GM19397 (cell line): Measurements from ENCODE around the gene NUMB.

ENCODE experiments used
- ATAC-seq: cut with Tn5 transposase; IDR thresholded peaks from one replicate; pipeline ENCODE4 v1.9.1; 2021; ENCODE audit warnings: mild to moderate bottlenecking, moderate library complexity; ENCODE audit not compliant: unreplicated experiment

Gene NUMB

DNA sequence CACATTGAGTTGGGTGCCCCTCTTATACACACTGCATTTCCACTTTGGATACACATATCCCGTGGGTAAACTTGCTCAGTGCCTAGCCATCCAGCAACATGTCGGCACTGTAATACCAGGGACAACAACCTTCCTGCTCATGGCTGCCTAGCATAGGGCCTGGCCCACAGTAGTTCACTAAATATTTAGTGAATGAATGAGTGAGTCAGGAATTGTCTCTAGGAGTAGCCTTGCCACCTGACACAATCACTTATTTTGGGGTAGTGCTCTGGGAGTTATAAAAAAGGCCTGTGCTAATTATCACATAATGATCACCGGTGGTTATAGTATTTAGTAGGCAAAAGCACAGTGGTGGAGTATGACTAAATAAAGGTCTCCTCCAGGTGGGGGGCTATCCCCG, 8.5 kb upstream of the NUMB start:
- no peak for ATAC-seq

GRCh38 chr14:73465823-73466532, 7.6 kb upstream of the NUMB start:
- no peak for ATAC-seq

- ATAC-seq = no peak
Measured at GRCh38 chr14:73463411-73463810, 5.1 kb upstream of the NUMB start.

DNA sequence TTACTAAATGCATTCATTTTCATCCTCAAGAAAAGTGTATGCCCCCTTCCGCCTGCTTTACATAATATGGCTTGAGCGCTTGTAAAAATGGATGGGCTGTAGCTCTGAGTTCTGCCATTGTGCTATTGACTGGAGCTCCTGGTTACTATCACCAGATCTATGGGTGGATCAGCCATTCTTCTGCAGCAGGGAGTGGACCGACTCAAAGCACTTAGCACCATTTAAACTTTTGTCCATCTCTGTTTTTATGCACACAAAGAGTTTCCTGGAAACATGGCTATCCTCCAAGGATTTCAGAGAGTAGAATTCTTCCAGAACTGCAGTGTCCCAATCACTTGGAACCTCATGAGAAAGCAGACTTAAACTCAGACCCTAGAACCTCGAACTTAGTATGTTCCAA, 4.5 kb upstream of the NUMB start:
- no peak for ATAC-seq

- no peak for ATAC-seq
Measured at GRCh38 chr14:73462048-73462715, 3.8 kb upstream of the NUMB start.

GRCh38 chr14:73461478-73462047, 3.2 kb upstream of the NUMB start:
- no peak for ATAC-seq

- ATAC-seq = no peak
Measured at GRCh38 chr14:73460691-73461127, 2.4 kb upstream of the NUMB start.

- ATAC-seq = no peak
Measured at GRCh38 chr14:73459959-73460358, 1.6 kb upstream of the NUMB start.

- ATAC-seq = no peak
Measured at GRCh38 chr14:73457924-73458182, 493 bp downstream of the NUMB start.

DNA sequence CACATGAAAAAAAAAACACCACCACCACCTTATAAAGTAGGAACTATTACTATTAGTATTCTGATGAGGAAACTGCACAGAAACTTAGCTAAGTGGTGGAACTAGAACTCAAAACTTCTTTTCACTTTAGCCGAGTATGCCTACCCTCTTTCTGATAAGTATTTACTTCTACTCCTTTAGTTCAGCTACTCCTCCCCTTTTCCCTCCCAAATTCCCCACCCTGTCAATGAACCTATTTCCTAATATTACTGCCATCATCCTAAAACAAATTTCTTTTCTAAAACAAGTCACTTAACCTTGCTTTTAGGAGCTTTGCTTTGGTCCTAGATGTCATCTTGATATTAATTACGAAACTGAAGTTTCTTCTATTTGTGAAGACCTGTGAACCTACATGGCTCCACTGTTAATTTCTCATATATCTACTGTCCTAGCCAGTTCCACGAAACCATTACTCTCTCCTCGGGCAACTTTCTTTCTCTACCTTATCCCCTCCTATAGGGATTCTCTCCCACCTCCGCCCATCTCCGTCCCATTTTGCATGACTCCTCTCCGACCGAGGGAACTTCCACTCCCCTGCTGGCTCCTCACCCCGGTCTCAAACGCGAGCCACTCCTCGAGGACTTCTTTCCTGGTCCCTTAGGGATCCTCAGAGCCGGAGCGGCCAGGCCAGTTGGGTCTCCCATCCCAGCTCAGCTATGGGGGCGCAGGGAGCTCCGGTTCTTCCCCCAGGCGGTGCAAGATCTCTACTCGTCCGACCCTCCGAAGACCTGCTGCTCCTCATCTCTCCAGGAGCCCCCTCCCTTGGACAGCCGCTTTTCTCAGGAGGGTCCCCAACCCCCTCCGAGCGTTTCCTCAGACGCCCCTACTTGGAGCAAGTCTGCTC, 1.1 kb downstream of the NUMB start:
- ATAC-seq = no peak

DNA sequence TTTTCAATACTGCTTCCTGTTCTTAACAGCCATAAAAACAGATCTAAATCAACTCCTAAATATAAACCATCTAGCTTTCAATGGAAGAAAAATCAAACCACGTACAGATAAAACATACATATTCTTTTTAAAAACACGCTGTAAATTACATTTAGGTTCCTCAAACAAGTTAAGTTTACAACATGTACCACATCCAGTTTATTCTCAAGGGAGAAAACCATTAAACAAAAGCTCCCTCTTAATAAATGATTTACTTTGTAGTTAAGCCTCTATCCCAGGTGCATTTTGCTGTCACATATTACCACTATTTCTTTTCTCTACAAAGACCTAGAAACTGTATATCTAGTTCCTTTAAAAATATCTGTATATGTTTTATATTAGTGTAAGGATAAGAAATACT, 3.1 kb downstream of the NUMB start:
- no peak for ATAC-seq

DNA sequence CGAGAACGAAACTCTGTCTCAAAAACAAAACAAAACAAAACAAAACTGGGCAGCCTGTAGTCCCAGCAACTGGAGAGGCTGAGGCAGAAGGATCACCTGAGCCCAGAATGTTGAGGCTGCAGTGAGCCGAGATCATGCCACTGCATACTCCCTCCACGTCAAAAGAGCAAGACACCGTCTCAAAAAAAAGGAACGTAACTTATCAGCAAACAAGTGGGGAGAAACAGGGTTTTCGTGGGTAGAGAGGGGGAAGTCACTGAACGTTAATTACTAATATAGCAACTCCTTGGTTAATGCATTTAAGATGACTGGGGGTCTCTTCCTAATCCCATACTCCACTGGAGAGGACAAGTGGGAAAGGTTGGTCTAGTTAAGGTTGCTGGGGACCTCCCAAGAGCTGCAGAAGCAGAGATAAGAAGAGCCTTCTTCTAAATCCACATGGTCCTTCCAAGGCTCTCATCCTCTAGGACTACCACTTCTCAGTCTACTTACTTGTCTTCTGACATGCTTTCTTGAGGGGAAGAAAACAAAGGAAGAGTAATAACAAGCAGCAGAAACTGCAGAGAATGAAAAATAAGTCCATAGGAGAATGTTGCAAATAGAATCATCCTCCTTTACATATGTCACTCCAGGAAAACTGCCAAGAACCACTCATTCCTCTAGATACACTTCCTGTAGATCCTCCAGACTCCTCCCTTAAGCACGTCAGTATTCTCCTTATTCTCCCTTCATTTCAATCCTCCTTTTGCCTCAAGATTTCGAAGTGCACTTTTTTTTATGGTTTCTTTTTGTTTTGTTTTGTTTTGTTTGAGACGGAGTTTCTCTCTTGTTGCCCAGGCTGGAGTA, 5.8 kb downstream of the NUMB start:
- no peak for ATAC-seq

DNA sequence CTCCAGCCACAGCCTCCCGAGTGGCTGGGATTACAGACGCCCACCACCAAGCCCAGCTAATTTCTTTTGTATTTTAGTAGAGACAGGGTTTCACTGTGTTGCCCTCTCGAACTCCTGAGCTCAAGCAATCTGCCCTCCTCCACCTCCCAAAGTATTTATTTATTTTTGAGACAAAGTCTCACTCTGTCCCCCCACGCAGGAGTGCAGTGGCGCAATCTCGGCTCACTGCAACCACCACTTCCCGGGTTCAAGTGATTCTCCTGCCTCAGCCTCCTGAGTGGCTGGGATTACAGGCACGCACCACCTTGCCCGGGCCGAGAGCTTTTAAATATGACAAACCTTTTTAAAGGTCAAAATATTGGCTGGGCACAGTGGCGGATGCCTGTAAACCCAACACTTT, 14.6 kb downstream of the NUMB start:
- ATAC-seq = no peak

DNA sequence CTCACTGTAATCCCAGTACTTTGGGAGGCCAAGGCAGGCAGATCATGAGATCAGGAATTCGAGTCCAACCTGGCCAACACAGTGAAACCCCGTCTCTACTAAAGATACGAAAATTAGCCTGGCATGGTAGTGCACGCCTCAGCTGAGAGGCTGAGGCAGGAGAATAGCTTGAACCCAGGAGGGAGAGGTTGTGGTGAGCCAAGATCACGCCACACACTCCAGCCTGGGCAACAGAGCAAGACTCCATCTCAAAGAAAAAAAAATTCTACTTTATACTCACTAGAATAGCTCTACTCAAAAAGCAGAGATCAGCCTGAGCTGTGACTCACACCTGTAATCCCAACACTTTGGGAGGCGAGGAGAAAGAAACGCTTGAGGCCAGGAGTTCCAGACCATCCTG, 17.1 kb downstream of the NUMB start:
- no peak for ATAC-seq

GRCh38 chr14:73438993-73439392, 19.4 kb downstream of the NUMB start:
- ATAC-seq = no peak

- no peak for ATAC-seq
Measured at GRCh38 chr14:73437206-73437605, 21.1 kb downstream of the NUMB start.

DNA sequence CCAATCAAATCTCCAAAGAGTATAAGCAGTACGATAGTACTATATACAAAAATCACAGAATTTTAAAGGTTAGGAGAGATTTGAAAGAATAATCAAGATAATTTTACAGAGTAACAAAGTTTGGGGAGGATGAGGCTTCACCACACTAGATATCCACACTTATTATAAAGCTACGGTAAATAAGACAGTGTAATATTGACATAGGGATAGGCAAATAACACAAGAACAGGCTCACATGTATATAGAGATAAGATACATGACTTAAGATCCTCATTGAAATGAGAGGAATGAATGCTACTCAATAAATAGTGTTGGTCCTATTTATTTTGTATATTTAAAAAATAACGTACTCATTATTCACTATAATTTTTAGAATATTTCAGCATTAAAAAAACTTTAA, 26.2 kb downstream of the NUMB start:
- no peak for ATAC-seq

DNA sequence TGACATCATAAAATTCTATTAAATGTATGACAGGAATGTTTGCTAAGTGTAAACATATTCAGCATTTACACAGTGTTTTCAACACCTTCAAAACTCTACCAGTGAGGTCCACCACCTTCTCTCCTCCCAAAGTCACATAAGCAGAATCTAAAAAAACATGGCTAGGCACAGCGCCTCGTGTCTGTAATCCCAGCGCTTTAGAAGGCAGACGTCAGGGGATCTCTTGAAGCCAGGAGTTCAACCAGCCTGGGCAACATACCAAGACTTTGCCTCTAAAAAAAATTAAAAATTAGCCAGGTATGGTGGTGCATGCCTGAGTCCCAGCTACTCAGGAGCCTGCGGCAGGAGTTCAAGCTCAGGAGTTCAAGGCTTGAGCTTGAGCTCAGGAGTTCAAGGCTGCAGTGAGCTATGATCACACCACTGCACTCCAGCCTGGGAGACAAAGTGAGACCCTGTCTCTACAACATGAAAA, 30.0 kb downstream of the NUMB start:
- ATAC-seq = no peak

DNA sequence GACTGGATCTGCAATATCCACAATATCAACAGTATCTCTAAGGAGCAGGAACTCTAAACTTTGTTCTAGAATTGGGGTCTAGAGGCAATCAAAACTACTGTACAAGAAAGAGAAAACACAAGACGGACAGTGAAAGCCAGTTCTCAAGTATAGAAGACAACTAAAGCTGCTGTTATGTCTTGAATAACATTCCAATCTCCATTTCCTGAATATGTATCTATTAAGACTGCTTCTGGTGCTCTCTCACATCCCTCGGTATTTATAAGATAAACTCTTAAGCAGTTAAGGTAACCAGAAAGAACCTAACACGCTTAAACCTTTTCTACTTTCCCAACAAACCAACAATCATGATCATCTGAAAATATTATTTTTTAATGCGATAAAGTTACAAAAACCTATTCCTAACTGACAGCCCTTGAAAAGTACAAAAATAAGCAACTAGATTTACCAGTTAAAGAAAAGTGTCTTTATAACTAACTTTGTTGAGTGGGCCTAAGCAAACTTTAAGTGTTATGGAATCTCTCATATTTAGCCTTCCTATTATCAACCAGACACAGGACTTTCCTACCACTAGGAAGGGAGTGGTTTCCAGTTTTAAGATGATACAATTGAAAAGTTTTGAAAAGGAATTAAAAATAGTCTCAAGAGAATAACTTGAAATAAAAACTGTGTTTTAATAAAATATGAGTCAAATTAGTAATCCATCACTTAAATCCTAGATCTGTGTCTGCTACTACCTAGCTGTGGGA, 30.7 kb downstream of the NUMB start:
- no peak for ATAC-seq

DNA sequence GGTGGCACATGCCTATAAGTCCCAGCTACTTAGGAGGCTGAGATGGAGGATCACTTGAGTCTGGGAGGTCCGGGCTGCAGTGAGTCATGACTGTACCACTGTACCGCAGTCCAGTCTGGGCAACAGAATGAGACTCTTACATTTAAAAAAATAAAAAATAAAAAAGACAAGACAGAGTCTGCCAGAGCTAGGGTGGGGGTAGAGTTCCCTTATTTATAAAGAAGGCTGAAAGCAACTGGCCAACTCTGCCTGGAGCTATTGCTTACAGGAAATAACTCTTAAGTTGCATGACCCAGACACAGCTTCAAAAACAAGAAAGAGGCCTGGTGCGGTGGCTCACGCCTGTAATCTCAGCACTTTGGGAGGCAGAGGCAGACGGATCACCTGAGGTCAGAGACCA, 31.5 kb downstream of the NUMB start:
- ATAC-seq = no peak
